NCI-H2081 (cell line): ENCODE measurements around the gene TMCO4.

Experiments used
- DNase-seq, 2 experiments: peaks; one replicate each; lab custom pipeline; 2025; lab: John Stamatoyannopoulos, UW

TMCO4 gene

DNA sequence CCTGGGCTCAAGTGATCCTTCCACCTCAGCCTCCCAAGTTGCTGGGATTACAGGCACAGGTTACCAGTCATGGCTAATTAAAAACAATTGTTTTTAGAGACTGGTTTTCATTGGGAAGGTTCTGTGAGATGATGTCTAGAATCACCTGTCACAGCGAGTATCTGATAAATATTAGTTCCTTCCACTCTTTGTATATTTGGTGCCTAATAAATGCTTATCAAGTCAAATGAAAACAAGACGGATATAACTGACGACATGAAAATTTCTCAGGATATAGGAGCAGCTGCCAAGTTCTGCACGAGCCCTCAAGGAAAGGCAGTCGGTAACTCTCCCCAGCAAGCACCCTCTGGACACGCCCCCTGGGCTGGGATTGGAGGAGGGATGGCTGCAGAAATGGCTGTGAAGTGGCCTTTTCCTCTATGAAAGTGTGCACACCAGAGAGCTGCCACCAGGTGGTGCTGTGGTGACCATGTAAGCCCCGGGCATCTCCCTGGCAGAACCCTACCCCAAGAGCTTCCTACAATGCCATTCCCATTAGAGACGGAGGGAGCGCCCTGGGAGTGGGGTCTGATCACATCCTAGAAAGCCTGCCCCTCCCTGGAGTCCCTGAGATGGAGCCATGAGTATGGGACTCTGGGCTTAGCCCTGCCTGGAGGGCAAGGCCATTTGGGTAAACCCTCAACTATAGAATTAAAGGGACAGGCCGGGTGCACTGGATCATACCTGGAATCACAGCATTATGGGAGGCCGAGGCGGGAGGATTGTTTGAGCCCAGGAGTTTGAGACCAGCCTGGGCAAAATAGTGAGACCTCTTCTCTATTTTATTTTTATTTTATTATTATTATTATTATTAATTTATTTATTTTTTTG is 84.1 kb downstream of the TMCO4 start:
- DNase-seq = peak; percentile 90 to 91

GRCh38 chr1:19712928-19713327 is 86.8 kb downstream of the TMCO4 start:
- no peak for DNase-seq

DNA sequence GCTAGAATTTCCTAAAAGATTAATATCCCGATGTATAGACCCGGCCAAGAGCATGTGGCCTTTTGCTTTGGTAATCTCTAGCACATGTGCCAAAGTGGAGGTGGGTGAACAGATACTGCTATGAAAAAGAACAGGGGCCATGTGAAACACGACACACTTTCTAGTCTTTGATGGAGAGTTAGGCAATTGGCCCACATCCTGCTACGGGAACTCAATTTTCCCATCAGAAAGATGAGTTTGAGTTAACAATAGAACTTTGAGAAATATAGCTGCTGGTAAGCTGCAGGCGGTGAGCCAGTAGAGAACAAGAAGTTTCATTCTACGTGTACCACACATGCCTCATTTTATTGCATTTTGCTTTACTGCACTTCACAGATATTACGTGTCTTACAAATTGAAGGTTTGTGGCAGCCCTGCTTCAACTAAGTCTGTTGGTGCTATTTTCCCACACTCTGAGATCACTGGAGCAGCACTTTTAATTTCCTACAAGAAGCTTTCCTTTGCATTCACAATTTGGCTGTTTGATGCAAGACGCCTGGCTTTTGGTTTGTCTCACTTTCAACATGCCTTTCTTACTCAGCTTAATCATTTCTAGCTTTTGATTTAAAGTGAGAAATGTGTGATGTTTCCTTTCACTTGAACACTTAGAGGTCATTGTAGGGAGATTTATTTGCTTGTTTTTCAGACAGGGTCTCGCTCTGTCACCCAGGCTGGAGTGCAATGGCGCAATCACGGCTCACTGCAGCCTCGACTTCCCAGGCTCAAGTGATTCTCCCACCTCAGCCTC is 88.7 kb downstream of the TMCO4 start:
- DNase-seq = no peak

DNA sequence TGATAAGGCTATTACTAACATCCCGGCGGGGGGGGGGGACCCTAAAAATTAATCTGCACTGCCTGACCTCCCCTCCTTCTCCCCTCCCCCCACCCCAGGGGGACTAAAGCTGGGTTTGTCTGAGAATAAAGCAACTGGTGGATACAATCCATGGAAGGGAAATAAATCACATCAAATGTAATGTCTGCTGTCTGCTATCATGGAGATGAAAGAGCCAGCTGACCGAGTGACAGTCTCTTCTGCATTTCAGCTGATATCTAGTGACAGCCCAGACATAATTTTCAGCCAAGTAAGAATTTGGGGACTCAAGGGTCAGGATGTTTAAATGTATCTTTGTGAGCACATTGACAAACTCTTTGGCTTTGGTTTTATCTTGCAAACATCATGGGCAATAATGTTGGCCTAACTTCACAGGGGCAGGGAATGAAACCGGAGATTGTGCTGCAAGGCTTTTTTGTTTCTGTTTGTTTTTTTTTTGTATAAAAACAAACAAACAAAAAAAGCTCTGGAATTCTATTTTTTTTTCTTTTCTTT is 90.4 kb downstream of the TMCO4 start:
- no peak for DNase-seq

- DNase-seq = no peak
These were observed 91.1 kb downstream of the TMCO4 start for GRCh38 chr1:19708567-19709110.

DNA sequence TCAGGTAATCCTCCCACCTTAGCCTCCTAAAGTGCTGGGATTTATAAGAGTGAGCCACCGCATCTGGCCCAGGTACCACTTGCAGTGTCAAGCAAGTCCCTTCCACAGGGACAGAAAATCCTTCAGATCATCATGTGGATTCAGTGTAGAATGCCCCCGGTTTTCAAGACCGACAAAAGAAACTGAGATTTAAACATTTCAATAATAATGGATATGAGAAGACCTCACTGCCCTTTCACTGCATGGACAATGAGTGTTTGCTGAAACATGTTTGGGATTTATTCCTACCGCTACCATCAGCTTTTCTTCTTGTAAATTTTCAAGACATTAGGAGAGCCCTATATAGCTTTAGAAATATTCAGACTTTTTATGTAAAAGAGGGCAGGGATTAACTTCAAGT is 93.6 kb downstream of the TMCO4 start:
- DNase-seq = no peak

DNA sequence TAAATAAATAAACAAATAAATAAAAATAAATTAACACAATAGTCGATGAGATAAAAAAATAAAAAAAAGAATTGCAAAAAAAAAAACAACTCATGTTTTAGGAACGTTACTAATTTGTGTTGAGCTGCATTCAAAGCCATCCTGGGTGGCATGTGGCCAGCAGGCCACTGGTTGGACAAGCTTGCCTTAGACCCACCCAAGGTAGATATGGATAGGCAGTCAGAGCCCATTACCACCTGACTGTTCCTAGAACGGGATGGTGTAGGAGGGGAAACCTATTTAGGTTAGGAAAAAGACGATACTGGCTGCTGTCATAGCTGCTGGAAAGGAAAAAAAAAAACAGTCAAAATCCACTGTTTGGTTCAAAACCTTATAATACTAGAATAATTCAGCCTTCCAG is 94.3 kb downstream of the TMCO4 start:
- DNase-seq = no peak

DNA sequence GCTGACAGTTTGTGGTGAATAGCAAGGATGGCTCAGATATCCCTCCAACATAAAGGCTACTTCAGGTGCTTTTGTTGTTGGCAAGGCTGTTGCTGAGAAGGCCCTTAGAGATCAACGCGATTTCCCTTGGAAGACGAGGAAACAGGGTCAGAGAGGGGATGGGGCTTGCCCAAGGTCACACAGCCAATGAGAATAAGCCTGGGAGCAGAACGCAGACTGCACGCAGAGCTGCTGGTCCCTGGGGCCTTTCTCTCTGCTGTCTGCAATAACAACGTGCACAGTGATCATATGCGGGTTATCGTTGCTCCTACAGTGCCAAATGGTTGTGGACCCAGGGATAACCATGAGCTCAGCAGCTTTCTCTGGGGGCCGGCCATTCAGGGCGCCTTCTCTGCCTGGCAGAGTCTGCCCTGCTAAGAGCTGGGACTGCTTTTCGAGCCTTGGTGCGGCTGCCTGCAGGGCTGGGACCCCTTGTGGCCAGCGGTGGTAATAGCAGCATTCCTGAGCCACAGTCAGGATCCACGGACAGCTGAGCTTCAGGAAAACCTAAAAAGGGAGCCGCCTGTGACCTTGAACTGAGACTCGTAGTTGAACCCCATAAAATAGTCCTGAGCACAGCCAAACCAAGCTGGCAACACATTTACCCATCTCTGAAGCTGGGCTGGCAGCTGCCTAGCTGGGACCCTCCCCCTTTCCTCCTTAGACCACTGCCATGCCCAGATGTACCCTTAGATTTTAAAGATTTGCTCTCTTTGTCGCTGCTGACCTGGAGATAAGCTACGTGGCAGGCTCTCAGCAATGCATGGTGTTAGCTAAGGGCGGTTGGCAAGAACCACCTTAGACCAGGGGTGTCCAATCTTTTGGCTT is 95.2 kb downstream of the TMCO4 start:
- DNase-seq = peak; percentile 37 to 47

- no peak for DNase-seq
These were observed 96.4 kb downstream of the TMCO4 start for GRCh38 chr1:19703280-19703679.

GRCh38 chr1:19700079-19700777 is 99.5 kb downstream of the TMCO4 start:
- DNase-seq = no peak

DNA sequence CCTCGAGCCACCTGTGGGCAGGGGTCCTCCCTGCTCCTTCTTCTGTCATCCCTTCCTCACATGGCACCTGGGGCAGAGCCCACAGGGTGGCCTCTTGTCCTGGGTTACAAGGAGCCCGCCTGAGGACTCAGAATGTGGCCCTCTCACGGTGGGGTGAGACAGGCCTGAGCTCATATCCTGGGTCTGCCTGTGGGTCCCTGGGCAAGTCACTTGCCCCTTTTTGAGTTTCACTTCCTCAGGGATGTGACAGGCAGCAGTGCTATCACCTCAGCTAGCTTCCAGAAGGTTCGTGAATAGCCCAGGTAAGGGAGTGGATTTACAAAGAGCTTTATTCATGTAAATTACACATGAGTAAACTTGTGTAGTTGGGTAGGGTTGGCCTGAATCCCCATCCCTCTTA is 101.5 kb downstream of the TMCO4 start:
- DNase-seq = no peak

GRCh38 chr1:19696820-19697219 is 102.9 kb downstream of the TMCO4 start:
- DNase-seq = no peak

- DNase-seq = no peak
These were observed 103.9 kb downstream of the TMCO4 start for GRCh38 chr1:19695772-19696171.

DNA sequence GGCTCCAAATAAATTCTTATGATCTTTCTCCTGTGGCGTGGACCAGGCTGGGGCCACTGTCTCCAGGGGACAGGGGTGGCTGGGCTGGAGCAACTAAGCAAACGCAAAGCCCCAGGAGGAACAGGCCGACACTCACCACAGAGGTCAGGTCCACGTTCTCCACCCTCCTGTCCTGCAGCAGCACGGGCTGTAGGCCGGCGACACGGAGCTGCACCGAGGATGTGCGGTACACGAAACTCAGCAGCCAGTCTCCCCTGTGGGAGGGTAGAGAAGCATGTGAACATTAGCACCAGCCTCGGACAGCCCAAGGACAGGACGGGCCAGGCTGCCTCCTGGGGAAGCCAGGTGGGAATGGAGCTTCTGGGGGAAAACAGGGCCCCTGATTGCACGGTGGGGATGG is 105.4 kb downstream of the TMCO4 start:
- DNase-seq = no peak

GRCh38 chr1:19690342-19690741 is 109.4 kb downstream of the TMCO4 start:
- no peak for DNase-seq

DNA sequence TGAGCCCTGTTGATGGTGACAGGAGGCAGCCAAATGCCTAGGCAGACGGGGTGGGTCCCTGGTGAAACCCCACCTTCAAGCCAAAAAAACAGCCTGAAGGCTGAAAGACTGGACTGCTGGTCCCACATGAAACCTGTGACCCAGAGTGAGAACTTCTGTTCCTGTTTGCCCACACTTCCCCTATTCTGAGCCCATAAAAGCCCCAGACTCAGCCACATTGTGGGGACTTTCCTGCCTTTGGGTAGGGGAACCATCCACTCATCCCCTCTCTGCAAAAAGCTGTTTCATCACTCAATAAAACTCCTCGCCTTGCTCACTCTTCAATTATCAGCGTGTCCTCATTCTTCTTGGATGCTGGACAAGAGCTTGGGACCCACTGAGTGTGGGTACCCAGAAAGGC is 109.9 kb downstream of the TMCO4 start:
- no peak for DNase-seq

DNA sequence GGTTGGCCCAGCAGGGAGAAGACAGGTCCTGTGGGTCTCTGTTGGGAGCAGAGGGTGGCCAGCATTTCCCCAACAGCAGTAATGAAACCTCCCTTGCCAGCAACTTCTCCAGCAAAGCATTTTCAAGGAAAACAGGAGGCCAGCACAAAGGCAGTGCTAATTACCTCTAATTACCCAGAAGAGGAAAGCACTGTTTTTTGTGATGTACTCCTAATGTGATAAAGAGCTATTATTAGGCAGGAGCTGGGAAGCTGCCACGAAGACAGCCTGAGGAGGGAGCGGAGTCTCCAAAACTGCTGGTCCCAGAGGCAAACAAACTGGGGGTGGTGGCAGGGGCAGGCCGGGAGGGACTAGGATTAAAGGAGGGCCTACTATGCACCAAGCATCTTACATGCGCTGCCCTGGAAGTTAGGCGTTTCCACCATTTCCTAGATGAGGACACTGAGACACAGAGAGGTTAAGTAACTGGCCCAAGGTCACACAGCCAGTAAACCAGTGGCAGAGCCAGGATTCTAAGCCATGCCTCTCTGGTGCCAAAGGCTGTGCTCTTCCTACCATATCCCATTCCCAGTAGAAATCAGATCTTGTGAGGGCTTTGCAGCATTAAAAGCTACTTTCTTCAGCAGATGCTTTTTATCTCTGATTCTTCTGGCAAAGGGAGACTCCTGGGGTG is 110.5 kb downstream of the TMCO4 start:
- no peak for DNase-seq

DNA sequence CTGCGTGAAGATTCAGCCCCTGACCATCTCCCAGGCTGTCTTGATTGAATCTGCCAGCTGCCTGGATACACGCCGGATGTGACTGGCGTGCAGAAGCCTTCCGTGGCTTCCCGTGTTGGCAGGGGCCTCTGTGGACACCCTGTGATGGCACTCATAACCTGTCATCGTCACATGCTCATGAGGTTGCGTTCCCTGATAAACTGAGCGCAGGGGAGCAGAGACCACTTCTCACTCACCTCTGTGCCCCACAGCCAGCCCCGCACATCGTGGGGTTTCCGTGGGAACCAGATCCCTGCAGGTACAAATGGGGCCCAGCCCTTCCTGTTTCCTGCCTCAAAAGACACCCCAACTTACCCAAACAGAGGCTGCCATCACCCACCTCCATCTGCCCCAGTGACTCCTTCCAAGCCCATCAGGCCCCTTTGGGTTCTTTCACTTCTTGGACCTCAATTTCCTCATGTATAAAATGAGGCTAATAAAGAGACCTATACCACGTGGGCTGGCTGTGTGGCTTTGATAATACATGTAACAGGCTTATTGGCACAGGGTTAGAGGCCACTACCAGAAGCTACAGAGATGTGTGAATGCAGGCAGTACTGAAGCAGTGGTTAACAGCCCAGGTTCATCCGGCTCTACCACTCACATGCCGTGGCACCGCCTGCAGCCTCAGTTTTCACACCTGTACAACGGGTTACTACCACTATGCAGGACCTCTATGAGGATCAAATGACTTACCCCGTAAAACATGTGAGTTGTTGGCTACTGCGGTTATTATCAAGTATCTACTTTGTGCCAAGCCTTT is 111.5 kb downstream of the TMCO4 start:
- no peak for DNase-seq

GRCh38 chr1:19687414-19687813 is 112.3 kb downstream of the TMCO4 start:
- no peak for DNase-seq

DNA sequence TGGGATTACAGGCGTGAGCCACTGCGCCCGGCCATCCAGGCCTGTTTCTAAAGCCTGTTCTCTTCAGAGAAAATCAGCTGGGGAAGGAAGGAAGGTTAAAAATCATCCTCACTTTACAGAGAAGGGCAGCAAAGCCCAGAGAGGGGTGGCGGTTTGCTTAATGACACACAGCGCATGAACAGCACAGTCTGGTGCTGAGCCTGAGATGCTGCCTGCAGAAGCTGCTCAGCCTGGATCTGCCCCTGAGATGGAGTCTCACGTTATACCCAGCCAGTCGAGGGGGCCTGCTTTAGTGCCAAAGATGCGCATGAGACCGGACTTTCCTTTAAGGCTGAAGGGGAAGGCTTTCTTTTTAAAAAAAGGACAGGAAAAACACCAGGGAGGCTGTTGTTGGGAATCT is 113.7 kb downstream of the TMCO4 start:
- no peak for DNase-seq
